SK-N-MC (cell line): ENCODE results near the gene P2RX4.

Source experiments
- FOXP2 ChIP-seq: optimal IDR thresholded peaks from 2 replicates; pipeline ENCODE3; 2011; ENCODE audit warnings: mild to moderate bottlenecking, moderate library complexity; ENCODE audit not compliant: insufficient read depth; ENCODE audit errors: extremely low read length, control extremely low read depth
- POLR2AphosphoS5 ChIP-seq: IDR thresholded peaks from 2 replicates; pipeline ENCODE4 v1.6.1; 2012; ENCODE audit warnings: mild to moderate bottlenecking, low read depth, low read length, borderline replicate concordance

GRCh38 chr12:121264951-121265515 is 55.1 kb downstream of the P2RX4 start:
- TF ChIP-seq POLR2AphosphoS5 (no peak), FOXP2 (no peak)
